Esophagus (tissue), 2 donors: ENCODE results near the gene FBXW4. TPM values are rescaled to one million over a fixed set of nuclear protein-coding genes. Genes with fewer than 3 reads are reported as not detected.

Experiments
- H3K27ac ChIP-seq, 2 donors: one replicate each; pipeline ENCODE4 v1.5.1; 2013; ENCODE audit warnings: low read depth in 2 of 2, mild to moderate bottlenecking in 2 of 2, inconsistent platforms in 1 of 2, low read length in 1 of 2, moderate library complexity in 1 of 2
- H3K27me3 ChIP-seq, 2 donors: one replicate each; pipeline ENCODE4 v1.6.1; 2013; ENCODE audit warnings: low read length in 2 of 2, control low read depth in 1 of 2, mild to moderate bottlenecking in 1 of 2; ENCODE audit not compliant: insufficient read depth in 2 of 2, control insufficient read depth in 1 of 2
- H3K36me3 ChIP-seq, 2 donors: one replicate each; pipeline ENCODE4 v1.6.1; 2013; ENCODE audit warnings: low read length in 1 of 2; ENCODE audit not compliant: control insufficient read depth in 2 of 2, insufficient read depth in 2 of 2
- H3K4me1 ChIP-seq, 2 donors: one replicate each; pipeline ENCODE4 v1.6.1; 2013; ENCODE audit warnings: low read length in 1 of 2; ENCODE audit not compliant: control insufficient read depth in 2 of 2, insufficient read depth in 2 of 2
- H3K4me3 ChIP-seq, 2 donors: one replicate each; pipeline ENCODE4 v1.5.1; 2013; ENCODE audit warnings: low read length in 2 of 2, mild to moderate bottlenecking in 2 of 2, low read depth in 1 of 2, moderate library complexity in 1 of 2
- H3K9me3 ChIP-seq, 2 donors: one replicate each; pipeline ENCODE4 v1.6.1; 2013; ENCODE audit warnings: mild to moderate bottlenecking in 2 of 2, low read depth in 1 of 2, low read length in 1 of 2, moderate library complexity in 1 of 2; ENCODE audit not compliant: control insufficient read depth in 2 of 2, insufficient read depth in 1 of 2
- WGBS, 2 donors: extraction: QIAGEN DNeasy Blood & Tissue Kit; methylation state at CpG; one replicate each; pipeline ENCODE4 v1.1.7; 2013; 5-methylcytosine and 5-hydroxymethylcytosine counted together
- polyA plus RNA-seq, 2 donors: library from polyadenylated mRNA; stranded (reverse); fragments of 200-250 nt; gene quantifications; one replicate each; pipeline ENCODE4 v1.2.3, GENCODE V29; 2013
- donor health status: healthy with polysubstance abuse.
- donor health status: Bipolar disorder and iron deficiency.

The FBXW4 gene
- polyA plus RNA-seq, 2 donors, result 27.0 to 31.1 TPM

- WGBS, 2 donors, result 44 to 46% methylated on average over 1 of the region's 1 CpG
- no peaks in the 10 kb centered on the region for H3K27me3 ChIP-seq
These were observed 13.1 kb upstream of the FBXW4 start for GRCh38 chr10:101708073-101708472.

GRCh38 chr10:101704331-101704730 is 9.4 kb upstream of the FBXW4 start:
- no peaks in the 10 kb centered on the region for H3K4me1 ChIP-seq
- H3K9me3 ChIP-seq, result no peaks in the 10 kb centered on the region
- no peaks in the 10 kb centered on the region for H3K36me3 ChIP-seq
- no peak overlapping the region for H3K27ac ChIP-seq
- no peaks in the 10 kb centered on the region for H3K27me3 ChIP-seq
- no peak overlapping the region for H3K4me3 ChIP-seq
- WGBS, 2 donors, result 84 to 85% methylated on average over 2 of the region's 2 CpGs

More at GRCh38 chr10:101708073-101708472, 13.1 kb upstream of the FBXW4 start:
- H3K4me1 ChIP-seq, result no peaks in the 10 kb centered on the region
- no peaks in the 10 kb centered on the region for H3K9me3 ChIP-seq
- no peak overlapping the region for H3K4me3 ChIP-seq
- no peaks in the 10 kb centered on the region for H3K36me3 ChIP-seq
- H3K27ac ChIP-seq, result no peak overlapping the region

GRCh38 chr10:101696632-101697031 is 1.7 kb upstream of the FBXW4 start:
- H3K36me3 ChIP-seq, result no peaks in the 10 kb centered on the region
- peaks cover 0 to 6% of the 10 kb centered on the region in 2 donors for H3K4me1 ChIP-seq
- H3K27me3 ChIP-seq, result no peaks in the 10 kb centered on the region
- no peak overlapping the region for H3K27ac ChIP-seq
- H3K9me3 ChIP-seq, result no peaks in the 10 kb centered on the region
- no peak overlapping the region for H3K4me3 ChIP-seq
- 90 to 93% methylated on average over 3 of the region's 3 CpGs for WGBS, 2 donors

GRCh38 chr10:101695404-101695890 is 477 bp upstream of the FBXW4 start:
- WGBS, 2 donors, result 64 to 65% methylated on average over 10 of the region's 10 CpGs
- no peaks in the 10 kb centered on the region for H3K9me3 ChIP-seq
- no peaks in the 10 kb centered on the region for H3K36me3 ChIP-seq
- H3K4me3 ChIP-seq, result peak overlapping the region; percentile 78 to 97
- no peaks in the 10 kb centered on the region for H3K27me3 ChIP-seq
- peak overlapping the region; percentile 96 to 98 for H3K27ac ChIP-seq
- H3K4me1 ChIP-seq, result peaks cover 0 to 8% of the 10 kb centered on the region in 2 donors

- 0% methylated on average over 47 to 63 of the region's 63 CpGs for WGBS, 2 donors
- Histone ChIP-seq H3K36me3 (no peaks in the 10 kb centered on the region), H3K4me1 (peaks cover 0 to 8% of the 10 kb centered on the region in 2 donors), H3K27ac (peak overlapping the region; percentile 96 to 98), H3K4me3 (peak overlapping the region; percentile 78 to 97), H3K27me3 (no peaks in the 10 kb centered on the region), H3K9me3 (no peaks in the 10 kb centered on the region)
These were observed 844 bp downstream of the FBXW4 start for GRCh38 chr10:101693978-101694673.

- H3K4me1 ChIP-seq, result peaks cover 0 to 8% of the 10 kb centered on the region in 2 donors
These were observed 1.4 kb downstream of the FBXW4 start for GRCh38 chr10:101693651-101693977.

GRCh38 chr10:101691081-101691480 is 3.9 kb downstream of the FBXW4 start:
- H3K36me3 ChIP-seq, result peaks cover 0 to 4% of the 10 kb centered on the region in 2 donors
- H3K9me3 ChIP-seq, result no peaks in the 10 kb centered on the region
- H3K27ac ChIP-seq, result no peak overlapping the region
- no peak overlapping the region for H3K4me3 ChIP-seq
- peaks cover 0 to 8% of the 10 kb centered on the region in 2 donors for H3K4me1 ChIP-seq
- H3K27me3 ChIP-seq, result no peaks in the 10 kb centered on the region
- 71 to 75% methylated on average over 7 of the region's 7 CpGs for WGBS, 2 donors

More at GRCh38 chr10:101693651-101693977, 1.4 kb downstream of the FBXW4 start:
- Histone ChIP-seq H3K27ac (peak overlapping the region; percentile 96 to 98), H3K36me3 (no peaks in the 10 kb centered on the region), H3K4me3 (peak overlapping the region; percentile 78 to 97), H3K9me3 (no peaks in the 10 kb centered on the region), H3K27me3 (no peaks in the 10 kb centered on the region)
- whole genome bisulfite sequencing, 2 donors, result 3 to 5% methylated on average over 4 of the region's 4 CpGs

- peaks cover 0 to 6% of the 10 kb centered on the region in 2 donors for H3K4me1 ChIP-seq
- H3K27ac ChIP-seq, result no peak overlapping the region
- 61 to 63% methylated on average over 7 of the region's 7 CpGs for WGBS, 2 donors
- H3K36me3 ChIP-seq, result peaks cover 0 to 4% of the 10 kb centered on the region in 2 donors
- H3K4me3 ChIP-seq, result no peak overlapping the region
- H3K9me3 ChIP-seq, result no peaks in the 10 kb centered on the region
- no peaks in the 10 kb centered on the region for H3K27me3 ChIP-seq
These were observed 4.5 kb downstream of the FBXW4 start for GRCh38 chr10:101690461-101690860.

- Histone ChIP-seq H3K27ac (no peak overlapping the region), H3K36me3 (peaks cover 0 to 4% of the 10 kb centered on the region in 2 donors), H3K4me3 (no peak overlapping the region), H3K9me3 (no peaks in the 10 kb centered on the region), H3K27me3 (no peaks in the 10 kb centered on the region), H3K4me1 (peaks cover 0 to 2% of the 10 kb centered on the region in 2 donors)
- WGBS, 2 donors, result 79 to 89% methylated on average over 3 of the region's 3 CpGs
These were observed 7.8 kb downstream of the FBXW4 start for GRCh38 chr10:101687071-101687658.
